Amniotic epithelial cell (primary cell): ENCODE data around the gene EEA1.
"Not testable (repeated sequence)": the region's sequence is repeated elsewhere in the genome, so short reads cannot be mapped to it uniquely, and the experiment has no call there.

Experiments used
- DNase-seq: peaks from one replicate; pipeline ENCODE4 v3.0.0-alpha.2; 2010; ENCODE audit warnings: low read depth

The EEA1 gene

DNA sequence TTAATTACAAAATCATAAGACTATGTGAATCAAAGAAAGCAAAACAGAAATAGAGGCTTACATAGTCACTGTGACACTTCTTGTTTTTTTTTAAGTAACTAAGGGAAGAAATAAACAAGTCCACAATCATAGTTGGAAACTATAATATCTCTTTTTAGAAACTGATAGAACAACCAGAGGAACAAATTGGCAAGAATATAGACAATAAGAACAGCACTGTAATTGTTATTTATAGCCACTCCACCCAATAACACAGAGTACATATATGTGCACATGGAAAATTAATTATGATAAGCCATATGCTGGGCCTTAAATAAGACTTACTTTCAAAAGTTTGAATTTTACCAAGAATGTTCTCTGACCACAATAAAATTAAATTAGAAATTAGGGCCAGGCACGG is 125.2 kb downstream of the EEA1 start:
- DNase-seq: no peak

DNA sequence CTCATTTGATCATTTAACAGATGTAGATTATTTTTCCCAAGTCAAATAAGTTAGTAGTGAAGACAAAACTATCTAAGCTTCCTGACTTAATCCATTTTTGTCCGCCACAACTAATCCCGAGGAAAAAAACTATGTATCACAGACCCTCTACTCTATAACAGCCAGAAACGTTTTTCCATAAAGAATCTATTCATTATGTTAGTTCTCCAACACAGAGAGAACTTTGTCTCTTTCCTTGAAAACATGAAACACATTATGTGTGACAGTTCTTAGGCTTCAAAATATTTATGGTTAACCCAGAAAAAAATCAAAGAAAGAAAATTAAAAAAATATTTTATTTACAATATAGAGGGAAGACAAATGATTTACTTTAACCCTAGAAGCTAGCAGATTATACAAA is 126.2 kb downstream of the EEA1 start:
- no peak for DNase-seq

DNA sequence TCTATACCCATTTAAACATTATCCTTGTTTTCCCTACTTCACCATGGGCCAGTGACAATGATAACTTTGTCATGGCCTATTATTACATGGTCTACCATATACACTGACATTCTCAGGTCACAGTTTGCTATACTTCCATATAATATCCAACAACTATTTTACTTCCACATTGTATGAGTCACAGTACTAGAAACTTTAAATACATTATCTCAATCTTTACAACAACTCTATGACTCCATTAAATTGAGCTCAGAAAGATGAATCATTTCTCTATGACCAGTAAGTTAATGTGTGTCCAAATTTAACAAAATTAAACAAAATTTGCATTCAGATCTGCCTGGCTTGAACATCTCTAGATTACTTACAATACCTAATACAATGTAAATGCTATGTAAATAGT is 132.4 kb downstream of the EEA1 start:
- DNase-seq: peak; percentile 8

DNA sequence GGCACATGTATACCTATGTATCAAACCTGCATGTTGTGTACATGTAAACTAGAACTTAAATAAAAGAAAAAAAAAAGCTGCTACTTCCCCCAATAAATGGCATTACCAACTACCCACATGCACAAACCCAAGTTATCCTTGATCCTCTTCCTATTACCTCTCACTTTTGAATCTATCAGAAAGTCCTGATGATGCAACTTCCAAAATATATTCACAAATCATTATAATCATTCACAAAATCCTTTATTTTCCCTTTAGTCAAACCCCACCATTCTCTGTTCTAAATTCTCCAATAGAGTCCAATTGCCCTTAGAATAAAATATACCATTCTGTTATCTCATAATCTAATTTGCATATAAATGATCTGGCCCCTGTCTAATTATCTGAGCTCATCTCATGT is 134.3 kb downstream of the EEA1 start:
- DNase-seq: no peak

DNA sequence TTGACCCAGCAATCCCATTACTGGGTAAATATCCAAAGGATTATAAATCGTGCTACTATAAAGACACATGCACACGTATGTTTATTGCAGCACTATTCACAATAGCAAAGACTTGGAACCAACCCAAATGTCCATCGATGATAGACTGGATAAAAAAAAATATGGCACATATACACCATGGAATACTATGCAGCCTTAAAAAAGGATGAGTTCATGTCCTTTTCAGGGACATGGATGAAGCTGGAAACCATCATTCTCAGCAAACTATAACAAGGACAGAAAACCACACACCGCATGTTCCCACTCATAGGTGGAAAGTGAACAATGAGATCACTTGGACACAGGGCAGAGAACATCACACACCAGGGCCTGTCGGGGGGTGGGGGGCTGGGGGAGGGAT is 134.7 kb downstream of the EEA1 start:
- not testable (repeated sequence) for DNase-seq

DNA sequence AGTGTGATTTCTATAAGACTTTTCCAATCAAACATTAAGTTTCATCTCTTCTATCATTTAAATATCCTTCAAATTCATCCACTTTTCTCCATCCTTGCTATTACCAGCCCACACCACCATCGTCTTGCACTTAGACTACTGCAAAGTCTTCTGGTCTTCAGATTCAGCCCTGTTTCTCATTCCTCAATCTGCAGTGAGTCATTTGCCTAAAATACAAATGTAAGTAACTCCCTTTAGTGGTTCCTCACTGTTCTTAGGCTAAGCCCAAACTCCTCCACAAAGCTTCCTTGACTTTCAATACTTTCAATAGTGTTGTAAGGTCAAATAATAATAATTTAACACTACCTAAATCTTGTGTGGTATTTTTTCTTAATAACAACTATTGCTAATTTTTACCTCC is 143.1 kb downstream of the EEA1 start:
- DNase-seq: peak; percentile 42

DNA sequence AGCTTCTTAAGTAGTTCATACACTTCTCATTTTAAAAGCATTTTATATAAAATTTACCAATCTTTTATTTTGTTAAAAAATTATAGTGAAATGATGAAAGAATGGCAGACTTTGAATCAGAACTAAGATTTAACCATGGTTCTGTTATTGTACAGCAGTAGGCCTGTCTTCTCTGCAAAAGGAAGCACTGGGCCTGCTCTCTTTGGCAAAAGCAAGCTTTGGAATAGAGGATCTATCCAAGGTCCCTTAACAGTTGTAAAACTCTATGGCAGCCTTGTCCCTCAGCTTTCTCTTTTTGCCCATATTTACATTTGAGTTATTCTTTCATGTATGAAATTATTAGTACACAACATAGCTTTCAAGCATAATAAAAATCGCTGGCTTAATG is 143.5 kb downstream of the EEA1 start:
- no peak for DNase-seq

DNA sequence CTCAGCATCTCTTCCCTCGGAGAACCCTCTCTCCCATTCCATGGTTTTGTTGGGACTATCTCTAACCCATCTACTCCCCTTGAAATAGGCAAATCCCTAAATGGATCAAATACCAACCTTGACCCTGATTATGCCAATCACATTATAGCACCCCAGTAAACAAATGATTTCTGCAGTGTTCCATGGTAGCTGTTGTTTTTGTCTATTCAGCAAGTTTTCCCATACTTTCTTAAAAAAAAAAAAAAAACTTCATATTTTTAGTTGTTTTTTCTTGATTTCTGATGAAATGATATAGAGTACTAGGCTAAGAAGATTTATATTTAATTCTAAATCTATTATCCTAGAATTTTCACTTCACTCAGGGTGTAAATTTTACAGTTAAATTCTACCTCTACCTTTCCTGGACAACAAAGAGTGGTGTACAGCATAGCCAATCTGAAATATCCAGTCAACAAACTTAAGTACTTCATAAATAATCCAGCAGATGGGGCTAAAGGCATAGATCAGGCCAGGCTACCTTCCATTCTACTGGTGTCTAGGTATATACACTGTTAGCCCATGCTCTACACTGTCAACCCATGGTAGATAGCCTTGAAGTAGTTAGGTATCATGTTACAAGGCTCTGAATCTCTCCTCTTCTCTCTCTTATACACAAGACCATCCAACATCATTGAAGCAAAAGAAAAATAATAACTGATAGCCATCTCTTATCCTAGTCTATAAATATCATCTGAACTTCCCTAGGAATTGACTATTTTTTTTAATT is 144.1 kb downstream of the EEA1 start:
- DNase-seq: peak; percentile 83

DNA sequence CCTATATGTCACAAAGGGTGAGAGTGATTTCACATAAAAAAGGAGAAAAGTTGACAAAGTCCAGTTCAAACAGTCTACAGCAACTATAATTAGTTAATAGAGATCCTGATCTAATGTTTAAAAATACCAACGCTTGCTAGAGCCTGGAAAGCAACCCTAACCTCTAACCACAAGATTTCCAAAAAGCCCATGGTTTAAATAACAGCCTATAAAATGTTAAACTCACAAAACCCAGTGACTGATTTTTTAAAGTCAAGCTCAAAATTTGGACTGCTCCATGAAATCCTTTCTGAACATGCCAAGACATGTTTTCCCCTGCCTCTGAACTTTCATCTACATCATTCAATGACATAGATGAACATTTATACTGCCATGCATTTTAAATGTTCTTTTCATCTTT is 144.7 kb downstream of the EEA1 start:
- no peak for DNase-seq

DNA sequence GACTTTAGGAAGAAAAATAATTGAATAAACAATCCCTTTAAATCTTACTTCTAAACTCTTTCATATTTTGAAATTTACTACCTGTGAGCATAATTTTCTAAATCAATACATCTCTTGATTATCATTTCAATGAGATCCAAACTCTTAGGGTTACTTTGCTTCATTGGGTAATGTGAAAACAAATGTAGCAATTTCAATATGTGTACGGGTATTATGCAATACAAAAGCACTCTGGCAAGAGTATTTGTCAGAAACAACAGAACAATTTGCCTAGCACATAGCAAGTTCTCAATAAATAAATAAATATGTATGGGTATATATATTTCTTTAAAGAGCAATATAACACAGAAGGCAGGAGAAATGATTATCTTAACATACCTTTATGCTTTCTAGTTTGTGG is 149.2 kb downstream of the EEA1 start:
- DNase-seq: peak; percentile 58

DNA sequence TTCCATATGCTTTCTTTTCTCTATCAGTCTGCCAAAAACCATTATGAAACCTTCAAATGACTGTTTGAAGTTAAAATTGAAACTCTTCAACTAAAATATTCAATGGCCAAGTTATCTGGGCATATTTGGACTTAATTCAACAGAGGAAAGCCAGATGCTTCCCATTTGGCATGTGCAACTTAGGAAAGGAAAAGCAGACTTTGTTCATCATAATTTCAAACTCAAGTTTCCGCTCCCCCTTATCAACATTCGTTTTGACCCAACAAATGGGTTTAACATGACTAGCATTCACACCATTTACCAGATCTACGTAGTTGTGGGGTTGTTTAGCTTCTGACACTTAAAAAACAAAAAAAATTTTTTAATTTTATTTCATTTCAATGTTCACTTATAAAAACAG is 150.6 kb downstream of the EEA1 start:
- DNase-seq: no peak

DNA sequence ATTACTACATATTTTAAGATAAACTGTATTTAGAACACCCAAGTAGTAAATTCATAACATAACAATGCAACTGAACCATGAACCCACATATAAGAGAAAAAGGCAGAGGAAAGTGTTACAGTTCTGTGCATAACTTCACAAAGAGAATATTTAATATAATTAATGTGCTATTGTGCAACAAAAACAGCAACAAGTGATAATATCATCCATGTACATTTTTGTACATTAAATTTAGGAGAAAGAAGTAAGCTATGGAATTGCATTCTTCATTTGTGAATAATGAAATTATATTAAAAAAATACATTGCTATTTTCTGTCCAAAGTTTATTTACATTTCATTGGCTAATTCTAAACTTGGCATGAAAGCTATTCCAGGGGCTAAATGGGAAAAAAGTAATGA is 153.7 kb downstream of the EEA1 start:
- DNase-seq: no peak

DNA sequence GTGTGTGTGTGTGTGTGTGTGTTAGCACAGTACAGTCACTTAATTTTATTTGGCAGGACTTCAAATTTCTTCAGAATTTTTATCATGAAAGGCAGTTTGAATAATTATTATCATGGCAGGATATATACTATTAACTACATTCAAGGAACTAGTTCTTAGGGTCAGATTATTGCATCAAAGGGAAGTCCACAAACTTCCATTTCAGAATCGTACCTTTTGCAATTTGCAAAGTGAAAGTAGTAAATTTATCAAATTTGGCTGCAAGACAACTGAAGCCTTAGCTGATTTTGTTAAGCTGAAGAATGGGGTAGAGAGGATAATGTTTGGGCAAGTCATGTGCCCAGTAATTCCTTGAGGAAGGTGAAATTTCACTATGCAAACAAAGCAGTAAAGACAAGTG is 158.1 kb downstream of the EEA1 start:
- DNase-seq: no peak

DNA sequence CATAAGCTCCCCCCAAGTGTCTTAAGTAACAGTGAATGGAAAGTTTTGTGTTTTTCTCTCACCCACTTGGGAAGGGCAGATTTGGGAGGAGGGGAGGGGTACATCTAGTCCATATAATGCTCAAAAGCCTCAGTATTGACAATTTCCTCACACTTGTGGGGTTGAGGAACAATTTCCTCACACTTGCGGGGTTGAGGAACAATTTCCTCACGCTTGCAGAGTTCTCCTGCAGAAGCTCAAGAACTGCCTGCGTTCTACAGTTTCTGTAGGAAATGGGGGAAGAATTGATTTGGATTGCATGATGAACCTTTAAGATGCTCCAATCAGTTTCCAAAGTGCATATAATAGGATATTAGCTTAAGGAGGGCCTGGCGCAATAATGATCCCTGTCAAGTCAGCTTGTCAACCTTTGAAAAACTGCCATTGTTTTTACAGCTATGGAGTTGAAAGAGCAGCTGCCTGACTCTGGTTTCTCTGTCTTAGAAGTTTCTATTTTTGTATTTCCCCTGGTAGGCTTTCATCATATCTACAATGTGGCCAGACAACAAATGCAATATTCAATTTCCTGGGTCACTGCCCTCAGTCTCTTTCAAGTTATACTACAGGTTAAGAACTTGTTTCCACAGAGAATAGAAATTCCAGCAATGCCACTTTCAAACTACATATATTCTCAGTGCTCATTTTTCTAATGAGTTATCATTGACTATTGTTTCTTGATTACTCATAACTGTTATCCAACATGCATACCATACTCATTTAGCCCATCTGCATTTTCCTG is 159.8 kb downstream of the EEA1 start:
- no peak for DNase-seq

DNA sequence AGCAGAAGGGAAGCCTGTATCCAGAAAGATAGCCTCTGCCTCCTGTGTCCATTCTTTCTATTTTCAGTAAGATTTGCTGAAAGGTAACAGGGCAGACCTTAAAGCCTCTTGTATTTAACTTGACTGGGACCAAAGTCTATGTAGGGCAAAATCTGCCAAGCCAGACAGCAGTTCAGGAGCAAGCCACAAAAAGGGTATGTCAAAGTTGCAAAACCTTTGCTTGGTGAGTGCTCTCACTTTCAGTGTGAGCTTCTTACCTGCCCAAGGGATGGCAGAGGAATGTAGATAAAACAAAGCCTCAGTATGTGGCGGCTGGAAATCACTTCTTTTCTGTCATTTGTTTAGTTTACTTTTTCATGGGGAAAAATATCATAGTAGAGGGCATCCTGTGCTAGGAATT is 163.2 kb downstream of the EEA1 start:
- DNase-seq: no peak

DNA sequence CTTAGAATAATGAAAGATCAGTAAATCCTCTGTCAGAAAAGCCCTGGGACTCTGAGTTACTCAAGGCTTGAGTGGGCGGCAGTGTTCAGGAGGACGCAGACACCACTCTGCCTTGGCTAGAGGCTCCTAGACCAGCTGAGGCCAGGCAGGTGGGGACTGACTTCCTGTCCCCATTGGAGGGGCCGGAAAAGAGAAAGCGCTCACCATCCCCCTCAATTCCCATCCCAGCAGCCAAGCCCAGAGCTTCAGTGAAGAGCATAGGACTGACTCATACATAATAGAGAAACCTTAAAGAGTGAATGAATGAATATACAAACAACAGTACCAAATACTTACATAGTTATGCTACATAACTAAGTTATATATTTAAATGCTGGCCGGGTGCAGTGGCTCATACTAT is 164.3 kb downstream of the EEA1 start:
- DNase-seq: peak; percentile 53

DNA sequence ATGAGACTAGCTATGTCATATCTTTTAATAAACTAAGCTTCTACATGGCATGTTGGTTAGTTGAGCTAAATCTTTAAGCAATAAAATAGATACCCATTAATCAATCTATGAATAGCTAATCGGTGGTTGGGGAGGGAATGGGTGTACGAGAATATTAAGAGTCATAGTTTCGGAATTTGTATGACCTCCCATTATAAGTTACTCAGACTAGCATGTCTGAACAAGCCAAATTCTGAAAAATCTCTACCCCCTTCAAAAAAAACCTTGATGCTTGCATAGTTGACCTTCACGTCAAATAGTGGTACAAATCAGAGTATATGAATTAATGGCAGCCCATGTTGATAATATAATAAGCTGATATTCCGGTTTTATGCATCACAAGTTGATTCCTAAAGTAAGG is 166.3 kb downstream of the EEA1 start:
- no peak for DNase-seq

DNA sequence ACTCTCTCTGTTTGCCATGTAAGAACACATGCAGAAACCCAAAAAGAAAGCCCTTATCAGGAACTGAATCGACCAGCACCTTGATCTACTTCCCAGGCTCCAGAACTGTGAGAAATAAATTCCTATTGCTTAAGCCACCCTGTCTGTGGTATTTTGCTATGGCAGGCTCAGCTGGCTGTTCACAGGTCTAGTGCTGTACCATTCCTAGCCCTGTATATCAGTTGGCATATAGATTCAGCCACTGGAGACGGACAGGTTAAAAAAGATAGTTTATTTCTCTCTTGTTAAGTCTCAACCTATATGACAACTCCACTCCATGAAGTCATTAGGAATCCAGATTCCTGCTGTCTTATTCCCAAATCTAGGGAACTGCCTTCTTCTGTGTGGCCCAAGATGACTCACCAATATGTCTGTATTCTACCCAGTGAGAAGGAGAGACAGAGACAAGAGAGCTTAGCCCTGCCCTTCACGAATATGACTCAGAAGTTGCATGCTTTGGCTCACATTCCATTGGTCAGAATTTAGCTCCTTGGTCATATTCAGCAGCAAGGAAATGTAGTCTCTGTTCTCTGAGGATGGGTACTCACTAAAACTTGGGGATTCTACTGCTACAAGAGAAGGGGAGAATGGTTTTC is 169.3 kb downstream of the EEA1 start:
- peak; percentile 97 for DNase-seq

DNA sequence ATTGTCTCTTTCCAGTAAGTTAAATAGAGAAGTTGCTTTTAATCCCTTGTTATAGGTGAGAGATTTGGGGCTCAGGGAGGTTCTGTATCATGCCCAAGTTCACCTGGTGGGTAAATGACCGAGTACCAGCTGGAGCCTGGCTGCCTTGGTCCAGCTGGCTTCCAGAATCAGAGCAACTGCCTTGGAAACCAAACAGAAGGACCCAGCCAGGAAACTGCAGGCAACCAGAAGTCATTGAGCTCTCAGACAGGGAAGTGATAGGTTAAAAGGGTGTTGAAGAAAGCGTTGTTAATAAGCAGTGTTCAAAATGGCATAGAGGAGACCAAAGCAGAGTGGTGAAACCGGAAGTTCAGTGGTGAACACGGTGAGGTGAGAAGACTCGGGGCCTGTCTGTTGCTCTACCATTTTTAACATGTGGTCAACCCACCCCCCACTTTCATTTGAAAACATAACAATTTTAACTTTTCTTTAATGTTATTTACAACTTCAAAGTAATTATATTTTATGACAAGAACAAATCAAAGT is 171.4 kb downstream of the EEA1 start:
- DNase-seq: no peak

DNA sequence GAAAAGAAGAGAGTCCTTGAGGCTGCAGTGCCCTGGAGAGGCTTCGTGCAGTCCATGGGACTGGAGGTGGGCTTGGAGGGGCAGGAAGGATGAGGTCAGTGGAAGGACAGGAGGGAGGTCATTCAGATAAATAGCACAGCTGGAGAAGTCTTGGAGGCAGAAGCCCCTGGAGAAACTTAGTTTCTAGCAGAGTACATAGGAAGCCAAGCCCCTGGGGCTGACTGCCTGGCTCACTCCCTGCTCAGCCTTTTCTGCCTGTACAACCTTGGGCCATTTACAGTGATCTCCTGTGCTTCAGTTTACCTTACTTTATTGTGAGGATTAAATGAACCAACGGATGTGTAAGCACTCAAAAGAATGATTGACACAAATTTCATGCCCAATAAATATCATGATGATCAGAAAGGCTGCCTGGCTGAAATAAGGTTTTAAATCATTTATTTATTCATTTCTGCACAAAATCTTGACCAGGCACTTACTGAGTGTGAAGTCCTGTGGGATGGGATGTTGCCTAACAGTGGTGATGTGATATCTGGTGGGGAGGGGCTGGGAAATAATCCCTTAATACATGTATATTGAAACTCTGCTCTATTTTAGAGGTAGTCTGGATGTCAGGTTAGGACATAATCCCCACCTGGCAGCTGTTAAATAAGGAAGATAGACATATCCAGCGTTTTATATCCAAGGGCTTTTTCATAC is 172.0 kb downstream of the EEA1 start:
- no peak for DNase-seq

DNA sequence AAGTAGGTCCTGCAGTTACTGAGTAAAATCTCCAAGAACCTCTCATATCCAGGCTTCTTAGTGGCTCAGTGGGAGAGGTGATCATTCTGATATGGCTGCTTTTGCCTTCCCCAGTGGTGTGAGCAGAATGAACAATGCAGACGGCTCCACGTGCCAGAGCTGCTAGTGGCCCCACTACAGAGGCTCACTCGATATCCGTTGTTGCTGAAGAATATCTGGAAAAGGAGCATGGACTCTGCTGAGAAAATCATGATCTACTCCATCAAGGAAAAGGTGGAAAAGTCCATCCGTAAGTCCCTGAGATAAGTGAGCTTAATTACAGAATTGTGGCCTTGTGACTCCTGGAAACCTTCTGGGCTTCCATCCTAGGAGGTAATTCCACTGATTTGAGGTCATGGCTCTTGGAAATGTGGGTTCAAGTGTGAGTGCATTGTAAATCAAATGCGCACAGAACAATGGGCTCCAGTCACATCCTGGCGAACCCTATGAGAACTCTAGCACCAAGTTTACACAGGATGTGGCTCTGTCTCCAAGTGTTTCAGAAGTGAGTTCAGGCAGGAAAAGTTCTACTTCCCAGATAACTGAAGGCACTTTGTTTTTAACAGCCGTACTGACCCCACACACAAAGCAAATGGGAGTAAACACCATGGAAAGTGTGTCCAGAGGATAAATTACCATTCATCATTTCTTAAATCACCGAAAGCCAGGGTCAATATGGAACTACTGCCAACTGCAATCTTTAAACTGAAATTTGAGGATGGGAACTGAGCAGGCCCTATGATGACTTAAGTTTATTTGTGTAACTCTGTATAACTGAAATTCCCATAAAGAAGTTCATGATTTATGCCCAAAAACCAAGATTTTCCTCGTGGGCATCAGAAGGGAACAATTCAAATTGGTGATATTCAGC is 174.9 kb downstream of the EEA1 start:
- no peak for DNase-seq
